ENCODE measurements around the gene HOXD13. TPM values are rescaled to one million over a fixed set of nuclear protein-coding genes. Genes with fewer than 3 reads are reported as not detected.
A peak's percentile ranks its signal among the peaks of the same experiment; 100 is the strongest.

HOXD13 gene
- total RNA-seq, 2 experiments from 2014 or later, result not detected

DNA sequence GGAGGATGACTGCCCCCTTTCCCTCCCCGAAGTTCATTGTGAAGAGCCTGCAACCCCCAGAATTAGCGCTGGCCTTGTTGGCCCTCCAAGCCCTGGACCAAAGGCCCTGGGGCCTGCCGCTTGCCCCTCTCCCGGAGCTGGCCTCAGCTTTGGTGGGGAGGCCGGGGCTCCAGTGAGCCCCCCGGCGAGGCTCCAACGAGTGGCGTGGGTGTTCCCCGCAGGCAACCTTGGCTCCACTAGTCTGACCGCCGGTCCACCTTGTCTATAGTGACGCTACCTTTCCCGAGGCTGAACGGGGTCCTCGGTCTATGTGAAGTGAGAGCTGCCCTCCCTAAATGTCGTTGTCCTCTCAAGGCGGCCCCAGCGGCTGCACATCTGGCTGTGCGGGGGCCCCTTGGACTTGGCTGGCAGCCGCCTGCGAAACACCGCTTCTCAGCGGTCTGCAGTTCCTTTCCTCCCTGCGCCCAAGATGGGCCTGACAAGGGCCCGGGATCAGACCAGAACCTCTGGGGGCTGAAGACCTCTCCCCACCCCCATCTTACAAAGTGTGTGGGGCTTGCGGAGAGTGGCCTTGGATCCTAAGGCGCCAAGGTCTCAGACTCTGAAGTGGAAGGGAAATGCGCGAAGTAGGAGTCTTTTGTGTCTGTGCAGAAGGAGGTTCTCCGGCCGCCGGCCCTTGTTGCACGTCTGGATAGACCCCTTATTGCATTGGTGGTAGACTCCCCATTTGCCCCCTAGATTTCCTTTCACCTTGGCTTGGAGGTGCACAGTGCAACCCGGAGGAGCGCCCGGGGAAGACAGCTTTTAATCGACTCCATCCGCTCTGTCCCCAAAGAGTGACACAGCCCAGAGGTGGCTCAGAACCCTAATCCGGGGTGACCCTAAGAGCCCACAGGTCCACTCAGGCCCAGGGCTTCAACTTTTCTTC is 20.1 kb downstream of the HOXD13 start:
- Mint-ChIP-seq H3K27ac (no peak overlapping the region), H3K4me1 (ENCODE audit: low read depth) (peaks cover 10% of the 10 kb centered on the region), H3K9me3 (peaks cover 3% of the 10 kb centered on the region), H3K36me3 (ENCODE audit: low read depth) (peaks cover 6% of the 10 kb centered on the region), H3K27me3 (ENCODE audit: low read depth) (peaks cover 86% of the 10 kb centered on the region), H3K4me3 (no peak overlapping the region)
- CTCF ChIA-PET, result no interaction called here
- DNase-seq, result no peak
- intact Hi-C loops (cut with micrococcal nuclease), result loop anchor here (5.0 kb wide), 1 partner anchor 35 kb away; no protein-coding TSS in a partner anchor

DNA sequence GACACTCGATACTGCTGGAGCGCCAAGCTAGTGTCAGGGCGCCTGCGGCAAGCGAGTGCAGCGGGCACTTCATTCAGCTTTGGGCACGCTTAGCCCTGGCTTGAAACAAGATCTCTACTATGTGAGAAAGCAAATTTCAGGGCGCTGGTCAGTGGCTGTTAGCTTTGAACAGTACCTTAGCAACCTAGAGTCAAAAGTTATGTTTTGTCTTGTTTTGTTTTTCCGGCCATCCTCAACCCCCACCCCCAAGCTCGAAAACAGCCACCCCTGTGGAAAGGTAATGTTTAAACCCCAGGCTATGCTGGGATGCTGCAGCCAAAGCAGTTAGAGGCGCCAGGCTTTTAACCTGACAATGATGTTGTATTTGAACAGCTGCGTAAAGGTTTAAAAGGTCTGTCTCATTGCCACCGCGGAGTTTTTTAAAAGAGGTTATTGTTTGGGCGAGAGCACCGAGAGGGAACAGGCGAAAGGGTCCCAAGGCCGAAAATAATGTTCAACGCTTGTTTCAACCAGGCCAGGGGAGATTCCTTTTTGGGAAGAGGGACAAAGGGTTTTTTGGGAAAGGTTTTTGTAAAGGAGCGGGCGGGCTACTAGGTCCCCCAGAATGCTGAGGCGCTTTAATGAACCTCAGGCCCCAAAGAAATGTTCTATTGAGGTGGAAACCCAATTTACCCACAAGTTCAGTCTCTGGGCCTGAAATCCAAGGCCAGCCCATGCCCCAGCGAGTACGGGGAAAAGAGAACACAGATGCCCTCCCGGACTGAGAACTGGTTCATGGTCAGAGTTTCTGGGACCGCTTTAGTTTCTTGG is 21.8 kb downstream of the HOXD13 start:
- intact Hi-C loops (cut with micrococcal nuclease), result loop anchor here (5.0 kb wide), 1 partner anchor 37 kb away; no protein-coding TSS in a partner anchor
- H3K4me1 Mint-ChIP-seq (ENCODE audit: low read depth), result peaks cover 4% of the 10 kb centered on the region
- H3K4me3 Mint-ChIP-seq, result no peak overlapping the region
- H3K27ac Mint-ChIP-seq, result no peak overlapping the region
- CTCF ChIA-PET, result interaction anchor here (0.8 to 2.8 kb wide), 3 partner anchors 13 to 18 kb away, joined by 3 to 9 read pairs (median 3); no protein-coding TSS in a partner anchor
- H3K9me3 Mint-ChIP-seq, result peaks cover 4% of the 10 kb centered on the region
- peaks cover 93% of the 10 kb centered on the region for H3K27me3 Mint-ChIP-seq (ENCODE audit: low read depth)
- peaks cover 6% of the 10 kb centered on the region for H3K36me3 Mint-ChIP-seq (ENCODE audit: low read depth)
- DNase-seq, result no peak

- Mint-ChIP-seq H3K9me3 (peaks cover 3% of the 10 kb centered on the region), H3K27me3 (ENCODE audit: low read depth) (peaks cover 92% of the 10 kb centered on the region), H3K27ac (no peak overlapping the region), H3K4me3 (no peak overlapping the region), H3K36me3 (ENCODE audit: low read depth) (peaks cover 5% of the 10 kb centered on the region), H3K4me1 (ENCODE audit: low read depth) (peaks cover 3% of the 10 kb centered on the region)
- intact Hi-C loops (cut with micrococcal nuclease), result loop anchor here (5.0 kb wide), 1 partner anchor 38 kb away; no protein-coding TSS in a partner anchor
- DNase-seq, result no peak
- CTCF ChIA-PET, result interaction anchor here (2.8 kb wide), 1 partner anchor 12 kb away, joined by 9 read pairs; no protein-coding TSS in a partner anchor
Observed at GRCh38 chr2:176114930-176115625, 22.6 kb downstream of the HOXD13 start.

DNA sequence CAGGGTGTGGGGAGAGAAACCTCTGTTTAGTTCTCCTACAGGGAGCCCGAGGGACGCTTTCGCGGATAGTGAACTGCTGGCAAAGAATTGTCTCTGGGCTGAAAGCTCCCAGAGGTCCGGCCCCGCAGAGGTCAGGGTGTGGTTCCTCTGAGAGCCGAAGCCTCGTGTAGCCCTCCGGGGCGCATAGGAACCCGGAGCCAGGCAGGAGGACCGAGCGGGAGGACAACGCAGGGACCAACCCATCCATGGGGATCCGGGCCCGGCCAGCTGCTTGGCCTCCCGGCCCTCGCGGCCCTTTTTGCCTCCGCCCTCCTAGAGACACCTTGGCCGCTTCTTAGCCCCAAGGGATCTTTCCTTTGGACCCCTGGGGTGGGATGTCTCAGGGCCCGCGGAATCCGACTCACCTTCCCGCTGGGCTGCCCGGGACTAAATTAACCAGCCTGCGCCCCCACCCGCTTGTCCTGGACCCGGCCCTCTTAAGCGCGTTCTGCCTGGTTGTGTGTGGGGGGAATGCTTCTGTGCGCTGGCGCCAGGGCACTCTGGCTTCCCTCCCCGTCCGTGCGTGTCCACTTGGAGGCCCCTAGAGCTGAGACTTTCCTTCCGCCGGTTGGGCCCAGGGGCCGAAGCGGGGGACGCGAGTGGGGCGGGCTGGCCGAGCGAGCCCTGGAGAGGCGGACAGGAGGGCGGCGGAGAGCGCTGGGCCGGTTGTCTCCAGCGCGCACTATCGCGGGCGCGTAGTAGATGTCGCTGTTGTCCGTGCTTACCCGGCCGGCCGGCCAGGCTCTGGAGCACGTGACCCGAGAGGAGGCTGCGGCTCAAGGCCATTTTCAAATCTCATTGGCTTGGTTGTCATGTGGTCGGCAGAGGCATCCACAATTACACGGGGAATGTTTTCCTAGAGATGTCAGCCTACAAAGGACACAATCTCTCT is 23.6 kb downstream of the HOXD13 start, which contains the start of gene HOXD10:
HOXD10 (plus strand) TSS at position 896 of the 931 bp plus-strand sequence. CDS start 56 bp downstream, outside the sequence.
- intact Hi-C loops (cut with micrococcal nuclease), result no loop called here
- H3K9me3 Mint-ChIP-seq, result peaks cover 3% of the 10 kb centered on the region
- CTCF ChIA-PET, result interaction anchor here (2.8 kb wide), 1 partner anchor 11 kb away, joined by 9 read pairs; no protein-coding TSS in a partner anchor
- peaks cover 5% of the 10 kb centered on the region for H3K36me3 Mint-ChIP-seq (ENCODE audit: low read depth)
- peaks cover 92% of the 10 kb centered on the region for H3K27me3 Mint-ChIP-seq (ENCODE audit: low read depth)
- H3K27ac Mint-ChIP-seq, result no peak within 1 kb of the TSS
- peaks cover 3% of the 10 kb centered on the region for H3K4me1 Mint-ChIP-seq (ENCODE audit: low read depth)
- no peak within 1 kb of the TSS for H3K4me3 Mint-ChIP-seq
- DNase-seq, result no peak

DNA sequence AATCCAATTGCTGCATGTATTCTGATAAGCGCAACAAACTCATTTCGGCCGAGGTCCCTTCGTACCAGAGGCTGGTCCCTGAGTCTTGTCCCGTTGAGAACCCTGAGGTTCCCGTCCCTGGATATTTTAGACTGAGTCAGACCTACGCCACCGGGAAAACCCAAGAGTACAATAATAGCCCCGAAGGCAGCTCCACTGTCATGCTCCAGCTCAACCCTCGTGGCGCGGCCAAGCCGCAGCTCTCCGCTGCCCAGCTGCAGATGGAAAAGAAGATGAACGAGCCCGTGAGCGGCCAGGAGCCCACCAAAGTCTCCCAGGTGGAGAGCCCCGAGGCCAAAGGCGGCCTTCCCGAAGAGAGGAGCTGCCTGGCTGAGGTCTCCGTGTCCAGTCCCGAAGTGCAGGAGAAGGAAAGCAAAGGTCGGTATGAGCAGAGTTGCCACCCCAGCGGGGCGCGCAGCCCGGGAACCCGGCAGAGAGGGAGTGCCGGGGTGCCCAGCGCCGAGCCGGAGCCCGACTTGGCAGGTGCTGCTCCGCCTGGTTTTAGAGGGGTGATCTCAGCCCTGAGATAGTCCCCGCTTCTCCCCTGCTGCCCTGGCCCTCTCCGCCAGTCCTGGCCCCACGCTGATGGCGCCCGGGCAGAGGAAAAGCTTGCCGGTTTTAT is 24.8 kb downstream of the HOXD13 start:
- peaks cover 3% of the 10 kb centered on the region for H3K4me1 Mint-ChIP-seq (ENCODE audit: low read depth)
- DNase-seq, result no peak
- peaks cover 3% of the 10 kb centered on the region for H3K9me3 Mint-ChIP-seq
- CTCF ChIA-PET, result interaction anchor here (1.2 kb wide), 1 partner anchor 9 kb away, joined by 4 read pairs; no protein-coding TSS in a partner anchor
- H3K4me3 Mint-ChIP-seq, result no peak overlapping the region
- peaks cover 85% of the 10 kb centered on the region for H3K27me3 Mint-ChIP-seq (ENCODE audit: low read depth)
- peaks cover 5% of the 10 kb centered on the region for H3K36me3 Mint-ChIP-seq (ENCODE audit: low read depth)
- no peak overlapping the region for H3K27ac Mint-ChIP-seq
- intact Hi-C loops (cut with micrococcal nuclease), result no loop called here

- no peak for DNase-seq
- CTCF ChIA-PET, result interaction anchor here (1.2 kb wide), 1 partner anchor 9 kb away, joined by 4 read pairs; no protein-coding TSS in a partner anchor
- H3K36me3 Mint-ChIP-seq (ENCODE audit: low read depth), result peaks cover 5% of the 10 kb centered on the region
- H3K27me3 Mint-ChIP-seq (ENCODE audit: low read depth), result peaks cover 81% of the 10 kb centered on the region
- H3K4me3 Mint-ChIP-seq, result no peak overlapping the region
- H3K27ac Mint-ChIP-seq, result no peak overlapping the region
- intact Hi-C loops (cut with micrococcal nuclease), result no loop called here
- peaks cover 3% of the 10 kb centered on the region for H3K9me3 Mint-ChIP-seq
- H3K4me1 Mint-ChIP-seq (ENCODE audit: low read depth), result peaks cover 4% of the 10 kb centered on the region
Observed at GRCh38 chr2:176117823-176118371, 25.4 kb downstream of the HOXD13 start.

DNA sequence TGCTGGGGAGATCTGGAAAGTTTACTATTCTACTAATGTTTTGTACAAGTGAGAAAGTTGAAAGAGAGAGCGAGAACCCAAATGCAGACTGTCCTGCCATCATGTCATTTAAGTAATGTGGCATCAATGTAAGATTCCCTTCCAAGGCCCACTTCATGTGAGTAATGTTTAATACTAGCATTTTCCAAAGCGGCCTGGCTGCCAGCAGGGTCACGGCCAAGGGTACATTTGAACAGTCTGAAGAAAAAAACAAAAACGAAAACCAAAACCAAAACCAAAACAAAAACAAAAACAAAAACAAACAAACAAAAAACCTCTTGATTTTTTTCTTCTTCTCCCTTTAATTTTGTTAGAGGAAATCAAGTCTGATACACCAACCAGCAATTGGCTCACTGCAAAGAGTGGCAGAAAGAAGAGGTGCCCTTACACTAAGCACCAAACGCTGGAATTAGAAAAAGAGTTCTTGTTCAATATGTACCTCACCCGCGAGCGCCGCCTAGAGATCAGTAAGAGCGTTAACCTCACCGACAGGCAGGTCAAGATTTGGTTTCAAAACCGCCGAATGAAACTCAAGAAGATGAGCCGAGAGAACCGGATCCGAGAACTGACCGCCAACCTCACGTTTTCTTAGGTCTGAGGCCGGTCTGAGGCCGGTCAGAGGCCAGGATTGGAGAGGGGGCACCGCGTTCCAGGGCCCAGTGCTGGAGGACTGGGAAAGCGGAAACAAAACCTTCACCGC is 26.2 kb downstream of the HOXD13 start:
- no peak overlapping the region for H3K4me3 Mint-ChIP-seq
- no peak overlapping the region for H3K27ac Mint-ChIP-seq
- H3K4me1 Mint-ChIP-seq (ENCODE audit: low read depth), result peaks cover 11% of the 10 kb centered on the region
- intact Hi-C loops (cut with micrococcal nuclease), result no loop called here
- H3K9me3 Mint-ChIP-seq, result peaks cover 3% of the 10 kb centered on the region
- peaks cover 5% of the 10 kb centered on the region for H3K36me3 Mint-ChIP-seq (ENCODE audit: low read depth)
- peak; percentile 45 for DNase-seq
- peaks cover 76% of the 10 kb centered on the region for H3K27me3 Mint-ChIP-seq (ENCODE audit: low read depth)
- CTCF ChIA-PET, result no interaction called here

DNA sequence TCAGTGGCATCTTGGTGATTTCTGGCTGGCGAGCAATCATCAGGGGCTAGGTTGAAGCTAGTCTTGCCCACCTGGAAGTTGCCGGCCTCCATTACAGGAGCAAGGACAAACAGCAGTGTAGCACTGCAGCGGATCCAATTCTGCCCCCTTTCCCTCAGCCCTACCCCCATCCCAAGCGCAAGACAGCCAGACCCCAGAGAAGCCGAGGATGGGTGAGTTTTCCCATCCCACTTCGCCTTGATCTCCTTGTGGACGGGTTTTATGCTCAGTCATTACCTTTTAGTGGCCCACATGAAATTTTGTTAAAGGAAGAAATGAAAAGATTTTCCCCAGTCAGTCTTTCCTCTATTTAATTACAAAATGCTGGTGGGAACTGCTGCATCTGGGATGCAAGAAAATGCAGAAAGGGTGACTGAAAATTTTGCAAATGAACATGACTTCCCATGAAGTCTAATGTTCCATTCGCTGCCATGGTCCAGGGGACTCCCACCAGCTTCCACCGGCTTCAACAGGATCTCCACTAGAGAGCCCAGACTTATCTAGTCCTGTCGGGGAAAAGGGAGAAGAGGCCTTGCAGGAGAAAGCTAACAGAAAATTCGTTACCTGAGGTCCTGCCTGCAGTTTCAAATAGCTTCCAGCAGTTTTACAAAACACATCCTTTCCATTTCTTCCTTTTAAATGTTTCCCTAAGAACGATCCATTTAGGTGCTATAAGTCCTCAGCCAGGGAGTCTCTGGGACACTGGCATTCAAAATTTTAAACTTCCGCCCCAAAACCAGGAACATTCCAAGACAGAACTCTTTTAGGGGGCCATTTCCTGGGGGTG is 28.1 kb downstream of the HOXD13 start:
- Mint-ChIP-seq H3K36me3 (ENCODE audit: low read depth) (peaks cover 2% of the 10 kb centered on the region), H3K27me3 (ENCODE audit: low read depth) (peaks cover 79% of the 10 kb centered on the region), H3K27ac (no peak overlapping the region), H3K9me3 (peaks cover 3% of the 10 kb centered on the region), H3K4me1 (ENCODE audit: low read depth) (peaks cover 13% of the 10 kb centered on the region), H3K4me3 (no peak overlapping the region)
- CTCF ChIA-PET, result interaction anchor here (0.6 to 1.4 kb wide), 7 partner anchors 20 to 434 kb away, joined by 3 to 5 read pairs (median 4); no protein-coding TSS in a partner anchor
- DNase-seq, result no peak
- intact Hi-C loops (cut with micrococcal nuclease), result loop anchor here (2.0 to 5.0 kb wide), 3 partner anchors 14 to 42 kb away; partner anchors contain the start of gene HOXD11
